ENCODE results near the gene GAS6.
"Not testable (repeated sequence)": the region's sequence is repeated elsewhere in the genome, so short reads cannot be mapped to it uniquely, and the experiment has no call there.

Gene GAS6

DNA sequence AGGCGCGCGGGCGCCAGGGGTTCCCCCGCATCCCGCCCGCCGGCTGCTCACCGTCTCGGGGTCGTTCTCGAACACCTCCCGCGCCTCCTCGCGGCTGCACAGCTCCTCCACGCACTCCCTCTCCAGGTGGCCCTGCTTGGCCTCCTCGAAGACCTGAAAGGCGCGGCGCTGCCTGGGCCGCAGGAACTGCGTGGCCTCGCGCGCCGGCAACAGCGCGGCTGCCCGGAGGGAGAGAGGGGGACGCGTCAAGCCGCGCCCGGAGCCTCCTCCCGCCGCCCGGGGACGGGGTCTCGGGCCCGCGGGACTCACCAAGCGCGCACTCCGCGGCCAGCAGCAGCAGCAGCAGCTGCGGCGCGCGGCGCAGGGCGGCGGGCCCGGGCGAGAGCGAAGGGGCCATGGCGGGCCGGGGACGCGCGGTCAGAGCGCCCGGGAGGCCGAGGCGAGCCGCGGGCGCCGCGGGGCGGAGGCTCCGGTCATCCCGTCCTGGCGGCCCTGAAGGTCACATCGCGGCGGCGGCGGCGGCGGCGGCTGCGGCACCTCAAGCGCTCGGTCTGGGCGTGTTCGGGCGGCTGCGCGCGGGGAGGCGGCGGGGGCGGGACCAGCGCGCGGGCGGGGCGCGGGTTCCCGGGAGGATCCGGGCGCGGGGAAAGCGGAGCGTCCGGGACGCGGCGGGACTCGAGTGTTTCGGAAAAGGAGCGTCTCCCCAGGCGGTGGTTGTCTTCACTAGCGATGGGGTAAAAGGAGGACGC is at the start of gene GAS6:
Gene GAS6, minus strand, starts transcription at position 553 of the 749 bp plus-strand sequence. Its CDS starts 156 bp downstream, at position 397.
- DNase-seq (ENCODE audit: low read depth, low spot score): no peak

- not testable (repeated sequence) for DNase-seq (ENCODE audit: low read depth, low spot score)
Observed at GRCh38 chr13:113913408-113913807, 49.5 kb upstream of the GAS6 start.

DNA sequence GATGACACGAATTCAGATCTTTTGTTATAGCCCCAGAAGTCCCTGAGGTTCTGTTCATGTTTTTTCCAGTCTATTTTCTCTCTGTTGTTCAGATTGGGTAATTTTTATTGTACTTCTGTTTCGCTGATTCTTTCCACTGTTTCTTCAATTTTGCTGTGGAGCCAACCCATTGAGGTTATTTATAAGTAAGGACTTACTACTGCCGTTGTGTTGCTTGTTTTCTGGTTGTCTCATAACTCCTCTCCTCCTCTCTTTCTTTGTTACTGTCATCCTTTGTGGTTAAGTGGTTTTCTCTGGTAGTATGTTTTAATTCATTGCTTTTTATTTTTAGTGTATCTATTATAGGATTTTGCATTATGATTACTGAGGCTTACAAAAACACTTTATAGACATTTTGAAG is 48.7 kb upstream of the GAS6 start:
- DNase-seq (ENCODE audit: low read depth, low spot score): no peak

- DNase-seq (ENCODE audit: low read depth, low spot score): no peak
Observed at GRCh38 chr13:113907635-113908617, 44.0 kb upstream of the GAS6 start.

DNA sequence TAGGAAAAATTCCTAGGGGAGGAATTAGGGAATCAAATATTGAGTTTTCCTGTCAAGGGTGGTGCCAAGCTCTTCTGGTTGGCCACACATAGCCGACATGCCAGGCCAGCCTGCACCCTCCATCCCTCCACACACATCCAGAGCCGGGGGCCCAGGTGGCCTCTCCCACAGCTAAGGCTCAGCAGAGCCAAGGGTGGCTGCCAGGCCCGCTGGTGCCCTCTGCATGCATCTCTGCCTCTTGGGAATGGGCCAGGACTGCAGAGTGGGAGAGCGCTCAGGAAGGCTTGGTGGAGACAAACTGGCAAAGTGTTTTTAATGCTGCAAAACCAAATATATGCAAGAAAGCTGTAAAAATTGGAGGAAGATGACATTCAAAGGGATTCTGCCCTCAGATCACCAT is 42.7 kb upstream of the GAS6 start:
- no peak for DNase-seq (ENCODE audit: low read depth, low spot score)

GRCh38 chr13:113905942-113906341 is 42.1 kb upstream of the GAS6 start:
- no peak for DNase-seq (ENCODE audit: low read depth, low spot score)

GRCh38 chr13:113905018-113905417 is 41.1 kb upstream of the GAS6 start:
- no peak for DNase-seq (ENCODE audit: low read depth, low spot score)

DNA sequence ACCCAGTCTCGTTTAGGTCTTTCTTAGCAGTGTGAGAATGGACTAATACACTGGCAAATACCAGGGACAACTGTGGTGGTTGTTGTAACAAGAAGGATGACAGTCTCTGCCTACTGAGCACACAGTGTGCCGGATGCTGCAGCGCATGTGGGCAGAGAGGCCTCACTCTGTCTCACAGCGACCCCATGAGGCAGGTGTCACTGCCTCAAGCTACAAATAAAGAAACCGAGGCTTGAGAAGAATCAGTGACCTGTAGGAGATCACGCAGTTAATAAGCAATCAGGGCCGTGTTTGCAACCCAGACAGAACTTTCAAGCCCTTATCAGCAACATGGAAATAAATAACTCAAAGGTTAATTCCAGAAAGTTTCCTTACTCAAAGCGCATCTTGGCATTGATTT is 40.5 kb upstream of the GAS6 start:
- no peak for DNase-seq (ENCODE audit: low read depth, low spot score)

- DNase-seq (ENCODE audit: low read depth, low spot score): no peak
Observed at GRCh38 chr13:113903912-113904311, 40.0 kb upstream of the GAS6 start.

- no peak for DNase-seq (ENCODE audit: low read depth, low spot score)
Observed at GRCh38 chr13:113902986-113903775, 39.3 kb upstream of the GAS6 start.

DNA sequence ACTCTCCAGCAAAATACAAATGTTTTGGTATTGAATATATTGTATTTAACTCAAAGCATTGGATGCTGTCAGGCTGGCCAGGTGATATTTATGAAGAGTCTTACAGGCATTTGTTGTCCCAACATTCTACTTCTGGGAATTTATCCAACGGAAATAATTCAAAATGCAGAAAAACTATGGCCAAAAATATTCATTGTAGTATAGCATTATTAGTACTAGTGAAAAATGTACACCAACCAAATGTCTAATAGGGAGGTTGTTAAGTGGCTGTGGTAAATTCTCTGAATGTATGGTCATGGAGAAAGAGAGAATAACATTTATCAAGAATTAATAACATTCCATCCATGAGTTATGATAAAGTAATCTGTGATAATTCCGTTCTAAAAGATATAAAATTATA is 38.6 kb upstream of the GAS6 start:
- no peak for DNase-seq (ENCODE audit: low read depth, low spot score)

GRCh38 chr13:113901642-113902041 is 37.8 kb upstream of the GAS6 start:
- no peak for DNase-seq (ENCODE audit: low read depth, low spot score)

- no peak for DNase-seq (ENCODE audit: low read depth, low spot score)
Observed at GRCh38 chr13:113901231-113901630, 37.4 kb upstream of the GAS6 start.

GRCh38 chr13:113900646-113901045 is 36.8 kb upstream of the GAS6 start:
- DNase-seq (ENCODE audit: low read depth, low spot score): no peak

DNA sequence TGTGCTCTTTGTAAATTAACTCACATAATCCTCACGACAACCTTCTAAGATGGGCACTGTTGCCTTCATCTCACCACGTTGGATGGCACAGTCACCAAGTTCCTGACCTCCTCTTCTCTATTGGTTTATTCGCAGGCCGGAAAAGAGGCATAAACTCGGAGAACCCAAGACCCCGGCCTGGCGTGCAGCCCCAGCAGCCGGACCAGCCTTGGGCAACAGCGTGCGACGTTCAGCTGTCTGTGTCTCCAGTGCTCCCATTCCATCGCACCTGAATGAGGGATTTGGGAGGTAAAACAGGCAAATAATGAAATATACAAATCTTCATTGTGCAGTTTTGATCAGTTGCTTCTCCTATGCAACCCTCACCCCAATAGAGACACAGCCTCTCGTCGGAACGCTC is 34.5 kb upstream of the GAS6 start:
- no peak for DNase-seq (ENCODE audit: low read depth, low spot score)

- DNase-seq (ENCODE audit: low read depth, low spot score): no peak
Observed at GRCh38 chr13:113897966-113898365, 34.1 kb upstream of the GAS6 start.

DNA sequence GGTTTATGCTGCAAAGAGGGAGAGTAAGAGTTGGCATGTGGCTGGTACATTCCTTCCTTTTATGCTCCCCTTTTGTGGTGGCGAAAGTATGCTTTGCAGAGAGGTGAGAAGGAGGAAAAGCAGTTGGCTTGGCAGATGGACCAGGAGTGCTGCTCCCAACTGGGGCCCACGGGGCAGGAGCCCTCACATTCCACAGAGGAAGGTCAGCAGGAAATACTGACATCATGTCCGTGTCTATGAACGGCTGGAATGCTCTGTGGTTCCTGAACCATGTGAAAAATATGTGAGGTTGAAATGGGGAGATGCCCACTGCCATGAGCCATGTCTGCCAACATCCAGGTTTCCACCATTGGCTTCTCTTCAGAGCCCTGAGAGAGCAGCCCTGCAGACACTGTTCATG is 33.3 kb upstream of the GAS6 start:
- no peak for DNase-seq (ENCODE audit: low read depth, low spot score)

- DNase-seq (ENCODE audit: low read depth, low spot score): no peak
Observed at GRCh38 chr13:113895436-113895835, 31.6 kb upstream of the GAS6 start.

DNA sequence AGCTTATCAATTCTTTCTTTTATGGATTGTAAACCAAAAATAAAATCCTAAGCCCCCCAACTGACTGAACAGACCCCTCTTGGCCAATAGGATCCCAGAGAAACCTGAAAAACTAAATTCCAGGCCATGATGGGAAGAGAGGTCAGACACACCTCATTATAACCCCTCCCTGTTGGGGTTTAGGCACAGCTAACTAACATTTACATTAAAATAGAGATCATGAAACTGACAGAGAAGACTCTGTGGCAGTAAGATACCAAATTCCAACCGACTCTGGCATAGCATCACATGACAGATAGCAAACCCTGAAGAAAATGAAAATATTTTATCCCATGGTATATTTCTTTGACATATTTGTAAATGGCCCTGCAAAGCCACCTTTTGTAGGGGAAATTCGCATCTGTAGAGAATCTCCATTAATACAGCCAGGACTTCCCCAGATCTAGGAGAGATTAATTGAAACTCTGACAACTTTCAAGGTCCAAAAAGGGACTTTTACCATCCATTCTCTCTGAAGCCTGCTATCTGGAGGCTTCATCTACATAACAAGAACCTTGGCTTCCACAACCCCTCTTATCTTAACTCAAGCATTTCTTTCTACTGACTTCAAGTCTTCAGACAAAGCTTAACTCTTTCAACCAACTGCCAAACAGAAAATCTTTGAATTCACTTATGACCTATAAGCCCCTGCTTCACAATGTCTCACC is 27.1 kb upstream of the GAS6 start:
- no peak for DNase-seq (ENCODE audit: low read depth, low spot score)

DNA sequence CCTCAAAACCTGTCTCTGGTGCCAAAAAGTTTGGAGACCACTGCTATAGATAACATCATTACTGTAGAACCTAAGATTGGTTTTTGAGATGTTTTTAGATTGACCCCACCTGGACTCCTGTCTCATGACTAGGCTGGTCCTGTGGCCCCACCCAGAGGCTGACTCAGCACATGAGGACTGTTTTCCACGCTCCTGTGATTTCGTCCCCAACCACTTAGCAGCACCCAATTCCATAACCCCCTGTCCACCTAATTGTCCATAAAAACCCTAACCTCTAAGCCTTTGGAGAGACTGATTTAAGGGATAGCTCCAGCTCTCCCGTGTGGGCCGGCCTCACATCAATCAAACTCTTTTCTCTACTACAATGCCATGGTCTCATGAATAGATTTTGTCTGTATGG is 25.6 kb upstream of the GAS6 start:
- no peak for DNase-seq (ENCODE audit: low read depth, low spot score)

DNA sequence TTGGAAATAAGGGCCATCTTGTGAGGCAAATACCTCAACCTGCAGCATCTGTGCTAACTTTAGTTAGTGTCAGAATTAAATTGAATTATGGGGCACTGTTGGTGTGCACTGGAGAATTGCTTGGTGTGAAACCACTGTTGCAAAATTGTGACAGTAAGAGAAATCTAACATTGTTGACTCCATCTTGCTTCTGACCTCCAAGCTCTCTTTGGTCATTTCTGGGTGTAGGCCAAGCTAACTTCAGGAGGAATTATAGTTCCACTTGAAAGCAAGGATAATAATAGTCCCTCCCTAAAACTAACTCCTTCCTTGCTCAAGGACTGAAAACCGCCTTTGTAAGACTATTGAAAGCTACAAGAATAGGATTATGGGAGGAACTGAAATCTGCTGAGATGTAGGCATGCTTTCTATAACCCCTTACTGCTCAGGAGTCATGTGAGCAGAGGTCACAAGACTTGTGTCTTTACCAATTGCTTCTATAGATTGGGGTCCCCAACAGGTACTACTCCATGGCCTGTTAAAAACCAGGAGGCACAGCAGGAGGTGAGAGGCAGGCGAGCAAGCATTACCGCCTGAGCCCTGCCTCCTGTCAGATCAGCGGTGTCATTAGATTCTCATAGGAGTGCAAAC is 24.9 kb upstream of the GAS6 start:
- no peak for DNase-seq (ENCODE audit: low read depth, low spot score)
